HG02678 (cell line): ENCODE measurements around the gene FAM217A.
"Not testable (repeated sequence)": the region's sequence is repeated elsewhere in the genome, so short reads cannot be mapped to it uniquely, and the experiment has no call there.

ENCODE experiments used
- ATAC-seq: cut with Tn5 transposase; IDR thresholded peaks from one replicate; pipeline ENCODE4 v1.9.1; 2021; ENCODE audit warnings: mild to moderate bottlenecking, moderate library complexity; ENCODE audit not compliant: unreplicated experiment

Gene FAM217A, protein sequence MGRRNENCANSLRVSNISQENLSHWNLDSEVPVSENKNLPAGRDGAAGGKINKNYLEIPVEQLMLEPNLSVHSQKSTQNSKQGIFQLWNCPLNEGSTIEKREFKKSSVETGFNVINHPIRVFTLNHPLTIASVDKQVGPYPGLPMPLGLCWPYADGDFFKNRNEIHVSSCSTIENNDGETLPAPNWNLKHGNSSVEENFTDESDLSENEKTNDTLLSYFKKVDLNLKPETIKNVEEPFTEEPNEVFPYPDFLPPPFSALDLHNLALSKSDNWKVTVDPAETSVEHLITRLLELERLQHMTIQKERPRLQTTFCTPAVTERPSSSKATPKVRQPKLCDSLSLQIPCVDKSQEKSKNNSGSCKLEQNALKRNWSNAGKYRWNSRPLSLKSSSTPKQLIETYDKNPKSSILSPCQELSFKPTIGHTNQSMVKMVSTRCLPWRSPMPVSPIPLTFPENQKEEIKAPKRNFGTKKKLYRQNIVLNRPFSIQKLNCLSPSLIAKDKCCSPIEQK

DNA sequence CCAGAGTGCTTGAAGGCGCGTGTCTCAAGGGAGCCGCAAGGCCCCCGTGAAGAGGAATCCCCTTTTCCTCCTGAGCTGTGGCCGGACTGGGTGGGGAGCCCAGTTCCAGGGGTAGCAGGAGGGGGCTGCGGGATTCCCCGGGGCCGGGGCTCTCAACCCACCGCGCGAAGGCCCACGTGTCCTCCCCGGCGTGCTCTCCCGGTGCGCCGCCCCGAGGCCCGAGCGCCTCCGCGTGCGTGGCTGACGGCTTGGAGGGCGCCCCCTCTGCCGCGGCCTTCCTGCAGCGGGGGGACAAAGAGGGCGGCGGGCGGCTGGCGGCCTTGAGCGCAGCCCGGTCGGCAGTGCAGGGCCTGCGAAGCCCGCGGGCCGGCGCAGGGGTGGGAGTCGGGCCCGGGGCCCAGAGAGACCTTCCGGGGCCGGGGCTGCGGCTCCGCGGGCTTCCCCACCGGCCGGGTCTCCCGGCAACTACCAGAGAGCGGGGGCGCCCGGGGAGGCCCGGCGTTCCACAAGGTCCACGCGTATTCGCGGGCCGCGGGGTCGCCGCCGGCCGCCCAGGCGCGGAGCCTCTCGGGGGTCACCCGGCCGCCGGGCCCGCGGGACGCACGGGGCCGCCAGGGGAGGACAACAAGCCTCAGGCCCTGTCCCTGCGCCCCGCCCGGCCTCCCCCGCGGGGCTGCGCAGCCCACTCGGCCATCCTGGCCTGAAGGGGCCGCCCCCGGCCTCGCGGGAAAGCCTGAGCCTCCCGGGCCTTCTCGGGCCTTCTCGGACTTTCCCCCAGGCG, at the start of gene FAM217A:
Gene FAM217A, minus strand, starts transcription at position 447 of the 781 bp plus-strand sequence. CDS start 1,723 bp downstream, outside the sequence.
- ATAC-seq, result no peak

DNA sequence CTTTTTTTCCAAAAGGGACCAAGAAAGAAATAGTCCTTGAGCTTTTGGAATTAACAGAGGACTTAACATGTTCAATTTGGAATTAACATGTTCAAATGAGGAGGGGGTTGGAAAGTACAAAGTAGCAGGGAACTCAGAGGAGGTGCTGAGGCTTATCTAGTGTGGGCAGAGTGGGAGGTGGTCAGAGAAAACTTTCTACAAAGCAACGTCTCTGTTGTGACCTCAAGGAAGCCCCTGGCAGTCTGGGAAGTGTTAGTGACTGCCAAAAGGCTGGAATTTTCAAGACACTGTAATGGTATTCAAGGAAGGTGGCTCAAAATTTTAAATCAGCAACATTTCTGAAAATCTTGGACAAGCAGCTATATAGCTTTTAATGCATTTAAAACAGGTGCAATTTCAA, 49.1 kb upstream of the FAM217A start:
- no peak for ATAC-seq

DNA sequence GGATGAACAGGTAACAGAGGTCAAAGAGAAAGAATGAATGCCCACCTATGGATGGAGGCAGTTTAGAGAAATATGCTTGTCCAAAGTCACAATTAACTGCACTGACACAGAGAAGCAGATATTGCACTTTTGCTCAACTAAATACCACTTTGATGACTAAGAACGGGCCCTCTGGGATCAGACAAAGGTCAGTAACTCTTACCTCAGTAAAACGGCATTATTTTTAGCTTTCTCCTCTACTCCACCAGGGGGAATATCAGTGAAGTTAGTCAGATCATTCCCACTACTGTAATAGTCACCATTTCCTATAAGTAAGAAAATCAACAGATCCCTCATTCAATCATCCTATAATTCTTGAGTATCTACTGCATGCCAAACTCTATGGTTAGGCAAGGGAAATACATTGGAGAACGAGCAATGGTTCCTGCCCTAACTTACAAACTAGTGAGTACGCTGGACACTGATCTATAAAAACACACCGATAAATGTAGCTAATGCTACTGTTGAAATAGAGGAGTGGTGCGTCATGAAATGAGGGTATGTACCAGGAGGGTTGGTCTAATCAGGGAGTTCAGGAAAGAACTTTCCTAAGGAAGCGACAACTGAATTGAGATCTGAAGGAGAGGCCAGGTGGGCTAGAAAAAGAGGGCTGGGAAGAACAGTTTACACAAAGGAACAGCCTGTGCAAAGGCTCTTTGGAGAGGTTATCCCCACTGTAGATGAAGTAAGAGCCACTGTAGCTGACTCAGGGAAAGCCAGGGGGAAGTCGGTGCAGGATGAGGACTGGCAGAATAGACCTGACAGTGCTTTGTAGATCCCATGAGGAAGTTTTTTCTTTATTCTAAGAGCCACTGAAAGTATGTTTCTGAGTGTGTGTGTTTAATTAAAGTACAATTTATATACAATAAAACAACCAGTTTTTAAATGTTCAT, 47.3 kb upstream of the FAM217A start:
- no peak for ATAC-seq

DNA sequence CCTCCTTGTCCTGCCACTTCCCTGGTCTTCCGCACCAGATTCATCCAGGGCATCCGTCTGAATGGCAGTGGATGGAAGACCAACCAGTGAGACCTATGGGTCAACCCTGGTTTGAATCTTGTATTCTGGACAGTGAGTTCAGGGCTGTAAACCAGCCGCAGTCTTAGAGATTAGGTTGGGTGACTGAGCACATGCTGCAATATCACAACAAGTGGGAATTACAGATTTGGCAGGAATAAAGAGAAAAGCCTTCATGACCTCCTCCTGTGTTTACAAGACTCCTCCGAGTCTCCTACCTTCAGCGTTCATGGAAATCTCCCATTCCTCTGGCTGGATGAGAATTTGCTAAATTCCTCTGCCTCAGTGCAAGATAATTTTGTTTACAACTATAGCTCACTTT, 46.6 kb upstream of the FAM217A start:
- no peak for ATAC-seq

DNA sequence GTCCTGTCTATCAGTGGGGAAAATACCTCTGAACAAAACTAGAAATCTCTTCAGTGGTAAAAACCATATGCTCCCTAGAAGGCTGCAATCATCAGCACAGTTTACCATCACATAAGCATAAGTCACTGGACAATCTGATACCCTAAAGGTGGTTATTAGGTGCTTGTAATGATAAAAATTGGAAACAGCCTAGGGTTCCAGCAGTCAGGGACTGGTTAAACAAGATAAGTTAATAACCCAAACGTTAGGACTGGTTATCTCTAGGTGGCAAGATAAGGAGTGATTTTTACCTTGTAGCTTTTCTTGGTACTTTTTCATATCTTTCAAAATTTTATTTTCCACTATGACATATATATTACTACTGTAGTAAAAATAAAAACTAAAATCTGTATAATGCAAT, 45.4 kb upstream of the FAM217A start:
- ATAC-seq, result no peak

DNA sequence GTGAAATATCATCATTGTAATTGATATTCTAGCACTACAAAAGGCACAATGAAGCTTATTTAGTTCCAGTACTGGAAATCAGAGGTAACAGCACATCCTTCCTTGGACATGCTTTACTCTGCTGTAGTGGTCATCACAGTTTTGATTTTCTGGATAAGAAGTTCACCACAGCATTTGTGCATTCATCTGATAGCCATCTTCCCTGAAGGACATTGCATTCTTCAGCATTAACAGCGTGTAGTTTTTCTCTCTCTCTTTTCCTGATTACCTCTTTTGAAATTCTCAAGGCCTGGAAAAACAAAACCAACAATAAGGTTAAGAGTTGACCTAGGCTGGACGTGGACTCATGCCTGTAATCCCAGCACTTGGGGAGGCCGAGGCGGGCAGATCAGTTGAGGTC, 36.8 kb upstream of the FAM217A start:
- ATAC-seq, result no peak

DNA sequence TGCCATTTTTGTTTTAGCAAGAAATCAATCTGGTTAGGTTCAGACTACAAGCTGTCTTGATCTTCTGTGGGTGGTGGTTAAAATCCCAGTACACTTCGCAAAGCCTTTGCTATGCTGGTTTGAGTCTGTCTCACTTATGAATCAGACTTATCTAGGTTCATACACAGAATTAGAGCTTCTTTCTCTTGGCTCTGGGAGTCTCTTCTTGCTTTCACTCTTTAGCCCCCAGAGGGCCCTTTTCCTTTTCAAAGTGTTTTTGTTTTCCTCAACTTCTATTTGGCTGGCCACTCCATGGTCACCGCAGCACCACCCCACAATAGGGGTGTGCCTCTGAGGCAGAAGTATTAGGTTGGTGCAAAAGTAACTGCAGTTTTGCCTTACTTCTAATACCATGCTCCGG, 35.2 kb upstream of the FAM217A start:
- no peak for ATAC-seq

DNA sequence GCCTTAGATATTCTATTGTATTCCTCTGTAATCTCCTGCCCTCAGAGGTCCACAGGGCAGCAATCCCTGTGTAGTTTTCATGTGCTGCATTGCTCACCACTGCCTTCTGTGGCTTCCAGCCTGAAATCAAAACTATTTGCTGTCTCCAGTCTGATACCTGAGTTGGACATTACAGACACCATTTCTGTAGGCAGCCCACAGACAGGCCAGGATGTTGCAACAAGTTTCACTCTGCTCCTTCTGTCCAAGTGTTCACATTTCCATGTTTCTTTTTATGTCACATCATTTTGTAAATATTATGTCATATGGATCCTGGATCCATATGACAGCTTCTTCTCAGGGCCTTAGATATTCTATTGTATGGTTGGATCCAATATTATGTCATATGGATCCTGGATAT, 34.7 kb upstream of the FAM217A start:
- ATAC-seq, result no peak

DNA sequence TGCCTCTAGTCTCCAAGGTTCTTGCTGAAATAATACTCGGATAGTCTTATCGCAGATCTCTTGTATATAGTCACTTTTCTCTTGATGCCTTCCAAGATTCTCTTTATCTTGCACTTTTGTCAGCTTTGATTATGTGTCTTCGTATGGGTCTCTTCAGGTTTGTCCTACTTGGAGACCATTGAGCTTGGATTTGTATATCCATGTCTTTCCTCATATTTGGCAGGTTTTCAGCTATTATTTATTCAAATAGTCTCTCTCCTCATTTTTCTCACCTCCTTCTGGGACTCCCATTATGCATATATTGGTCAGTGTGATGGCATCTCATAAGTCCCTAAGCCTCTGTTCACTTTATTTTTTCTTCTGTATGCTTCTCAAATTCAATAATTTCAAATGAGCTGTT, 33.4 kb upstream of the FAM217A start:
- ATAC-seq, result no peak

DNA sequence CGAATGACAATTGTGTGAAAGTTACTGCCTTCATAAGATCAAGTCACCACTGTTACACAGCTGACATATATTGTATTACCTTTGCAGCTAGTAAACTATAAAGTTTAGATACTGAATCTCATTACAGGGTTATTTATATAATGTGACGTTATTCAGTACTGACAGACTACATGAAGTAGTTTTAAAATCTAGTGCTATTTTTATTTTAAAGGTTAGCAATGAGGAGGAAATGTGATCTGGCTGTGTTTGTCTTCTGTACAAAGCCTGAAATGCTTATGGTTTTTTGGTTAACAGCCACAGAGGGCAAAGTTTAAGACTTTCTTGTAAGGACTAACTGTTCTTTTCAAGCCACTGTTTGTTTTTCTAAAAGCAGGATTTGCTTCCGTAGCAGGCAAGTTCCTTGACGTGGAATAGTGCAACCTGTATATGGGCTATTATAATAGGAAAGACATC, 30.5 kb upstream of the FAM217A start:
- ATAC-seq, result not testable (repeated sequence)

DNA sequence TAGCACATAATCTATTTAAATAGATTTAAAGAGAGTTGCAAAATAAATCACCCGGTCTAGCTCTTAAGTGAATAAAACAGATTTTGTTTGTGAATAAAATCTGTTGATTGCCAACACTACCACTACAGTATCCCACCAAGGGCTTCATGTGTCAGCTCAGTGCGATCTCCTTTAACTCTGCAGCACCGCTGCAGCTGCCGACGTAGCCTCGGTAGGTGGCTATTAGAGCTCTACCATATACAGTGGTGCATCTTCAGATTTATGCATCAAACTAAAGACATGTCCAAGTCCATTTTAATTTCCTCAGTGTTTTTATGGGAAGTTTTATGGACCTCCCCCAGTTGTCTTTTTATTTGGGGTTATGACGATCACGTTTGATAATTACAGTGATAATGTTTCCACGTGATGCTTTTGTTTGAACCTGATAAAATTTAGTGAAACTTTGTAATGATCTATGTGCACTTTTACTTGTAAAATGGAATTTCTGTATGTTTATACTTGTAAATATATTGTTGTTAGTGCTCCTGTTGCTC, 29.7 kb upstream of the FAM217A start:
- no peak for ATAC-seq

DNA sequence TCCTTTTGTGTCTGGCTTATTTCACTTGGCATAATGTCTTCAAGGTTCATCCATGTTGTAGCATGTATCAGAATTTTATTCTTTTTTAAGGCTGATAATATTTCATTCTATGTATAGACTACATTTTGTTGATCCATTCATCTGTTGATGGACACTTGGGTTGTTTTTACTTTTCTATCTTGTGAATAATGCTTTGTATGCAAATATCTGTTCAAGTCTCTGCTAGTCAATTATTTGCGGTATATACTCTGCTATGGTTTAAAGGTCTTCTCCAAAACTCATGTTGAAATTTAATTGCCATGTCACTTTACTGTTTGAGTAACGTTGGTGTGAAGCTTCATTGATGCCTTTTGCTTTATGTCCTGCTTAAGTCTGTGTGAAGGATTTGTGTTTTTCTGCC, 28.9 kb upstream of the FAM217A start:
- no peak for ATAC-seq

DNA sequence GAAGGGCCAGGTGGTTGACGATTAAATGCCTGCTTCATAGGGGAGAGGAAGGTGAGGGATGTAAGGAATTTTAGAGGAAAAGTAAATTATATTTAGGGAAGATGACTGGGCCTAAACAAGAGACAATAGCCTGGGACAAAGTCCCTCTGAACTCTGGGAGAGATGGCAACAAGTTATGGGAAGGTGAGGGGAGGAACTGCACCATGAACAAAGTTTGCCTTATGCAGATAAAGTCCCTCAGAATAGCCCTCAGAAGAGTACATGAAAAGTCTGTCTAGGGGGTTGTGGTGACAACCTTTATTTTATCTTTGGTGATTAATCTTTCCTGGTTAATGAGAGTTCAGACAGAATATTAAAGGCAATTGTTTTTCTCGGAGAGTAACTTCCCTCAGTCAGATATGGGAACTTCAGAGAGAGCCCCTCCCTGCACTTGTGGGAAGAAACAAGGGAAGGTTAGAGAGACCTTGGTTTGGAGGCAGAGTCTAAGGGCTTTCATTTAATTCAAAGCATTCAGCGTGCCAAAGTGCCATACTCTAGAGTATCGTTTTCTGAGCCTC, 27.1 kb upstream of the FAM217A start:
- ATAC-seq, result no peak

DNA sequence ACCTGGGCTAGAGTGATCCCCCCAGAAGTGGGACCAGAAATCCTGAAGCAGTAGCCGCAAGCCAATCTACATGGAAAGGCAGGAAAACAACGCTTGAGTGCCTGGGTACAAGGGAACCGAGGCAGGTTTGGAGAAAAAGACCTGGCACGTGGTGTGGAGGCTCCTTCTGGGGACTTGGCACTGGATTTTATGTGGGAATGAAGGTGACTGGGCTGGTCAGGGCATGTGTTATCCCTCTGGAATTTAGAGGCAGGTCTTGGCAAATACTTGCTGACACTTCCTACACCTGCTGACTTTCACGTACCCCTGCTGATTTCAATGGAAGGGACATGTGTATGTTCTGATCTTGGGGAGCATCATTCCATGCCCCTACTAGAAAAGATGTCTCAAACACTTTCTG, 25.0 kb upstream of the FAM217A start:
- ATAC-seq, result no peak

DNA sequence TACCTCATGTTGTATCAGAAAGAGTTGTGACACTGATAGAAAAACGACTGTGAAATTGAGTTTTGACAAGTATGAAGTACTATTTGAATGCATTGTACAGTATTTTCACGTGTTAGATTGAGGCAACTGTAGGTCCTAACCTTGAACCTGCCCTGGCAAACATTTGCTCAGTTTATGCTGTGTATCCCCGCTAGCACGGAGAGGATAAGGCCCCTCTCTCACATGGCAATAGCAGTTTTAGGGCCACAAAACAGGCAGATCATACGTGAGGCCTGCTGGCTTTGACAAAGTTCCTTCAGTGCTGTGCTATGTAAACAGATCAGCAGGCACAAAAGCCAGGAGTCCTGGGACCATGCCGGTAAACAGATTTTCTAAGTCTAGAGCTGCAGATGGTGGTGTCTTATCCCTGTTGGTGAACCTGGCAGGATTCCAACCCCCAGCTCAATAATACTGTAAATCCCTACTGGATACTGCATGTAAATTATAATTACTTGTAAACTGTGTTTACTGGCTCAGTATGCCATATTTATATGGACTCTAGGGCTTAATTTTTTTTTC, 23.8 kb upstream of the FAM217A start:
- ATAC-seq, result no peak

DNA sequence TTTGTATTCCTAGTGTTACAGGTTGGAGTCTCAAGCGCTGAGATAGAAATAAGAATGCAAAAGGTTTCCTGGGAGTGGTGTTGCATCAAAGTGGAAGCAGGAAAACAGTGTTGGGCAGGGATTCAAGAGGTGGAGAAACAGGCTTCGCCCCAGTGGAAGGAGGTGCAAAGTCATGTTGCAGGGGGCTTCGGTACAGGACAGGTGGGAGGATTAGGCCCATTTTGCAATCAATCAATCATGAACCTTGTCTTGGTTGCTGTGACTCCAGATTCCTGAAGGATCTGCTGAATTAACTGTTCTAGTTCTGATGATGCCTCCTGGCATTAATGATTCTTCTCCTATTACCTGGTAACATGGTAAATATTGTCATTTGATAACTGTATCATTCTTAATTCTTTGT, 22.4 kb upstream of the FAM217A start:
- no peak for ATAC-seq

DNA sequence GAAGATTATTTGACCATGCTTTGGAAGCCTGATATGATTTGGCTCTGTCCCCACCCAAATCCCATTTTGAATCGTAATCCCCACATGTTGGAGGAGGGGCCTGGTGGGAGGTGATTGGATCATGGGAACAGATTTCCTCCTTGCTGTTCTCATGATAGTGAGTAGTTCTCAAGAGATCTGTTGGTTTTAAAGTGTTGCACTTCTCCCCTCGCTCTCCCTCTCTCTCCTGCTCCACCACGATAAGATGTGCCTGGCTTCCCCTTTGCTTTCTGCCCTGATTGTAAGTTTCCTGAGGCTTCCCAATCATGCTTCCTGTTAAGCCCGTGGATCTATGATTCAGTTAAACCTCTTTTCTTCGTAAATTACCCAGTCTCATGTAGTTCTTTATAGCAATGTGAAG, 21.7 kb upstream of the FAM217A start:
- no peak for ATAC-seq

DNA sequence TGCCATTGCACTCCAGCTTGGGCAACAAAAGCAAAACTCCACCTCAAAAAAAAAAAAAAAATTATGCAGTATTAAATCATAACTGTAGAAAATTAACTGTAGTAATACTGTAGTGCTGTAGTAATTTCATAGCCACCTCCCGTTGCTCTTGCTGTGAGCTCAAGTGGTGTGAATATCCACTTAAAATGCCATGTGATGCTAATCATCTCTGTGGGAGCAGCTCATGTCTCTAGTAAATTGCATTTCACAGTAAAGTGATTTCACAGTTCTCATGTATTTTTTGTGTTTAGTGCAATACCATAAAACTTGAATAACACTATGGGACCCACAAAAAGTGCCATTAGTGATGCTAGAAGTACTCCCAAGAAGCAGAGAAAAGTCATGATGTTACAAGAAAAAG, 14.4 kb upstream of the FAM217A start:
- no peak for ATAC-seq

DNA sequence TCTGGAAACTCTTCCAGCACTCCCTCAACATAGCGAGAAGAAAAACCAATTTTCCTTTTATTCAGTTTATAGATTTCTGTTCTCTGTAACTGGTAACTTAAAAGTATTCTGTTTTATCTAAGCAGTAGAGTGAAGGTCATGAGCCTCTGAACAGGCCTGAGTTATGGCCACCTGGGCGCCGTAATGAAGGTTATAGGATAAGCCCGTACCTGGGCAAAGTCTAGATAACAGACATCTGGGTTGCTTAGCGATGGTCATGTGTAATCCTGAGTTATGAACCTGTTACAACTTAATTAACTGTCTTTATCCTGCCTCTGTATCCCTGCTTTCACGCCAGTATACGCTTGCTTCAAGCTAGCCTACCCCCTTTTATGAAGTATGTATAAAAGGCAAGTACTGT, 13.0 kb upstream of the FAM217A start:
- ATAC-seq, result no peak

DNA sequence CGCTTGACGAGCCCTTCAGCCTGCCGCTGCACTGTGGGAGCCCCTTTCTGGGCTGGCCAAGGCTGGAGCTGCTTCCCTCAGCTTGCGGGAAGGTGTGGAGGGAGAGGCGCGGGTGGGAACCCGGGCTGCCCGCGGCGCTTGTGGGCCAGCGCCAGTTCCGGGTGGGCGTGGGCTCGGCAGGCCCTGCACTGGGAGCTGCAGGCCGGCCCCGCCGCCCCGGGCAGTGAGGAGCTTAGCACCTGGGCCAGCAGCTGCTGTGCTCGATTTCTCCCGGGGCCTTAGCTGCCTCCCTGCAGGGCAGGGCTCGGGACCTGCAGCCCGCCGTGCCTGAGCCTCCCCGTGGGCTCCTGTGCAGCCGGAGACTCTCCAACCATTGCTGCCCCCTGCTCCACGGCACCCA, 11.1 kb upstream of the FAM217A start:
- ATAC-seq, result not testable (repeated sequence)
